Measurements from ENCODE around the gene RCOR2. TPM values are rescaled to one million over a fixed set of nuclear protein-coding genes. Genes with fewer than 3 reads are reported as not detected.

RCOR2 gene
- total RNA-seq, 2 experiments from 2014 or later, result 0.55 to 0.60 TPM

GRCh38 chr11:63904743-63905142 is 12.2 kb downstream of the RCOR2 start:
- Mint-ChIP-seq H3K9me3 (ENCODE audit: insufficient read depth) (no peaks in the 10 kb centered on the region), H3K27me3 (ENCODE audit: low read depth) (no peaks in the 10 kb centered on the region), H3K4me3 (no peak overlapping the region), H3K36me3 (ENCODE audit: low read depth) (peaks cover 56% of the 10 kb centered on the region), H3K27ac (no peak overlapping the region), H3K4me1 (ENCODE audit: low read depth) (peaks cover 1% of the 10 kb centered on the region)
- ChIA-PET CTCF (interaction anchor here (1.0 kb wide), 1 partner anchor 67 kb away, joined by 5 read pairs; no protein-coding TSS in a partner anchor), POLR2A (no interaction called here)
- DNase-seq (no peak), ATAC-seq (no peak)

GRCh38 chr11:63903884-63904283 is 13.1 kb downstream of the RCOR2 start:
- DNase-seq (no peak), ATAC-seq (no peak)
- Mint-ChIP-seq H3K4me1 (ENCODE audit: low read depth) (peaks cover 1% of the 10 kb centered on the region), H3K36me3 (ENCODE audit: low read depth) (peaks cover 63% of the 10 kb centered on the region), H3K4me3 (no peak overlapping the region), H3K9me3 (ENCODE audit: insufficient read depth) (no peaks in the 10 kb centered on the region), H3K27ac (peak overlapping the region; percentile 22), H3K27me3 (ENCODE audit: low read depth) (no peaks in the 10 kb centered on the region)
- ChIA-PET POLR2A (no interaction called here), CTCF (interaction anchor here (0.9 kb wide), 1 partner anchor 66 kb away, joined by 3 read pairs; no protein-coding TSS in a partner anchor)

GRCh38 chr11:63901660-63902059 is 15.3 kb downstream of the RCOR2 start:
- Mint-ChIP-seq H3K9me3 (ENCODE audit: insufficient read depth) (no peaks in the 10 kb centered on the region), H3K4me1 (ENCODE audit: low read depth) (peaks cover 4% of the 10 kb centered on the region), H3K4me3 (no peak overlapping the region), H3K27ac (peak overlapping the region; percentile 3), H3K36me3 (ENCODE audit: low read depth) (peaks cover 78% of the 10 kb centered on the region), H3K27me3 (ENCODE audit: low read depth) (no peaks in the 10 kb centered on the region)
- DNase-seq (no peak), ATAC-seq (peak; percentile 52)
- POLR2A ChIA-PET, result no interaction called here
- CTCF ChIA-PET, result interaction anchor here (2.8 kb wide), 1 partner anchor 64 kb away, joined by 34 read pairs; the partner anchor contains the start of gene MARK2

- Mint-ChIP-seq H3K36me3 (ENCODE audit: low read depth) (peaks cover 73% of the 10 kb centered on the region), H3K4me1 (ENCODE audit: low read depth) (peaks cover 18% of the 10 kb centered on the region), H3K27me3 (ENCODE audit: low read depth) (no peaks in the 10 kb centered on the region), H3K4me3 (no peak overlapping the region), H3K27ac (no peak overlapping the region), H3K9me3 (ENCODE audit: insufficient read depth) (no peaks in the 10 kb centered on the region)
- POLR2A ChIA-PET, result interaction anchor here (0.6 kb wide), 1 partner anchor 1034 kb away, joined by 3 read pairs; no protein-coding TSS in a partner anchor
- ATAC-seq (no peak), DNase-seq (no peak)
- CTCF ChIA-PET, result interaction anchor here (1.1 to 1.4 kb wide), 3 partner anchors 9 to 61 kb away, joined by 3 to 4 read pairs (median 3); no protein-coding TSS in a partner anchor
Observed at GRCh38 chr11:63897459-63898146, 19.4 kb downstream of the RCOR2 start.

- no peaks in the 10 kb centered on the region for H3K9me3 Mint-ChIP-seq (ENCODE audit: insufficient read depth)
- no peak for DNase-seq
- H3K4me1 Mint-ChIP-seq (ENCODE audit: low read depth), result peaks cover 32% of the 10 kb centered on the region
- no peak for ATAC-seq
- no peak overlapping the region for H3K27ac Mint-ChIP-seq
- peaks cover 75% of the 10 kb centered on the region for H3K36me3 Mint-ChIP-seq (ENCODE audit: low read depth)
- CTCF ChIA-PET, result no interaction called here
- H3K4me3 Mint-ChIP-seq, result no peak overlapping the region
- no peaks in the 10 kb centered on the region for H3K27me3 Mint-ChIP-seq (ENCODE audit: low read depth)
- POLR2A ChIA-PET, result no interaction called here
Observed at GRCh38 chr11:63896071-63896470, 20.9 kb downstream of the RCOR2 start.

- ATAC-seq, result no peak
- Mint-ChIP-seq H3K27ac (no peak overlapping the region), H3K9me3 (ENCODE audit: insufficient read depth) (no peaks in the 10 kb centered on the region), H3K36me3 (ENCODE audit: low read depth) (peaks cover 68% of the 10 kb centered on the region), H3K27me3 (ENCODE audit: low read depth) (no peaks in the 10 kb centered on the region), H3K4me1 (ENCODE audit: low read depth) (peaks cover 56% of the 10 kb centered on the region), H3K4me3 (no peak overlapping the region)
- ChIA-PET POLR2A (interaction anchor here (0.6 kb wide), 1 partner anchor 90 kb away, joined by 3 read pairs; no protein-coding TSS in a partner anchor), CTCF (interaction anchor here (0.9 to 13.1 kb wide), 4 partner anchors 24 to 56 kb away, joined by 3 to 111 read pairs (median 5); partner anchors contain the start of genes MARK2 and RCOR2)
- DNase-seq, result no peak
Observed at GRCh38 chr11:63893355-63893754, 23.6 kb downstream of the RCOR2 start.

GRCh38 chr11:63892228-63892627 is 24.7 kb downstream of the RCOR2 start:
- ChIA-PET POLR2A (interaction anchor here (0.6 to 1.0 kb wide), 2 partner anchors 25 to 125 kb away, joined by 3 read pairs; partner anchors contain the start of gene RCOR2), CTCF (interaction anchor here (0.7 to 13.1 kb wide), 6 partner anchors 14 to 413 kb away, joined by 3 to 111 read pairs (median 4); partner anchors contain the start of genes MARK2 and RCOR2)
- ATAC-seq, result no peak
- H3K4me1 Mint-ChIP-seq (ENCODE audit: low read depth), result peaks cover 66% of the 10 kb centered on the region
- no peaks in the 10 kb centered on the region for H3K27me3 Mint-ChIP-seq (ENCODE audit: low read depth)
- H3K9me3 Mint-ChIP-seq (ENCODE audit: insufficient read depth), result no peaks in the 10 kb centered on the region
- no peak for DNase-seq
- H3K36me3 Mint-ChIP-seq (ENCODE audit: low read depth), result peaks cover 58% of the 10 kb centered on the region
- no peak overlapping the region for H3K27ac Mint-ChIP-seq
- H3K4me3 Mint-ChIP-seq, result no peak overlapping the region

- H3K4me3 Mint-ChIP-seq, result peak overlapping the region; percentile 93
- CTCF ChIA-PET, result interaction anchor here (0.6 to 13.1 kb wide), 4 partner anchors 10 to 84 kb away, joined by 3 to 111 read pairs (median 3); partner anchors contain the start of genes COX8A and MARK2
Observed at GRCh38 chr11:63890368-63890767, 26.6 kb downstream of the RCOR2 start.

GRCh38 chr11:63889344-63889743 is 27.6 kb downstream of the RCOR2 start:
- Mint-ChIP-seq H3K4me1 (ENCODE audit: low read depth) (peaks cover 63% of the 10 kb centered on the region), H3K36me3 (ENCODE audit: low read depth) (peaks cover 45% of the 10 kb centered on the region)

More at GRCh38 chr11:63890368-63890767, 26.6 kb downstream of the RCOR2 start:
- ATAC-seq (no peak), DNase-seq (no peak)
- Mint-ChIP-seq H3K27me3 (ENCODE audit: low read depth) (no peaks in the 10 kb centered on the region), H3K4me1 (ENCODE audit: low read depth) (peaks cover 60% of the 10 kb centered on the region), H3K27ac (peak overlapping the region; percentile 53), H3K9me3 (ENCODE audit: insufficient read depth) (no peaks in the 10 kb centered on the region), H3K36me3 (ENCODE audit: low read depth) (peaks cover 44% of the 10 kb centered on the region)
- POLR2A ChIA-PET, result no interaction called here

GRCh38 chr11:63888170-63889086 is 28.5 kb downstream of the RCOR2 start:
- peak overlapping the region; percentile 93 for H3K4me3 Mint-ChIP-seq
- no peaks in the 10 kb centered on the region for H3K9me3 Mint-ChIP-seq (ENCODE audit: insufficient read depth)
- DNase-seq (peak; percentile 83), ATAC-seq (peak; percentile 85)
- H3K27me3 Mint-ChIP-seq (ENCODE audit: low read depth), result no peaks in the 10 kb centered on the region
- CTCF ChIA-PET, result interaction anchor here (0.6 to 13.1 kb wide), 12 partner anchors 11 to 85 kb away, joined by 3 to 111 read pairs (median 4); partner anchors contain the start of gene MARK2
- peak overlapping the region; percentile 94 for H3K27ac Mint-ChIP-seq
- peaks cover 72% of the 10 kb centered on the region for H3K4me1 Mint-ChIP-seq (ENCODE audit: low read depth)
- H3K36me3 Mint-ChIP-seq (ENCODE audit: low read depth), result peaks cover 40% of the 10 kb centered on the region
- POLR2A ChIA-PET, result interaction anchor here (1.3 kb wide), 1 partner anchor 23 kb away, joined by 3 read pairs; no protein-coding TSS in a partner anchor

More at GRCh38 chr11:63889344-63889743, 27.6 kb downstream of the RCOR2 start:
- ChIA-PET POLR2A (no interaction called here), CTCF (interaction anchor here (0.9 to 13.1 kb wide), 5 partner anchors 12 to 56 kb away, joined by 3 to 111 read pairs (median 5); partner anchors contain the start of gene MARK2)
- no peaks in the 10 kb centered on the region for H3K9me3 Mint-ChIP-seq (ENCODE audit: insufficient read depth)
- ATAC-seq (no peak), DNase-seq (no peak)
- H3K27me3 Mint-ChIP-seq (ENCODE audit: low read depth), result no peaks in the 10 kb centered on the region
- peak overlapping the region; percentile 94 for H3K27ac Mint-ChIP-seq
- H3K4me3 Mint-ChIP-seq, result peak overlapping the region; percentile 93

GRCh38 chr11:63887386-63887999 is 29.5 kb downstream of the RCOR2 start:
- H3K9me3 Mint-ChIP-seq (ENCODE audit: insufficient read depth), result no peaks in the 10 kb centered on the region
- peaks cover 79% of the 10 kb centered on the region for H3K4me1 Mint-ChIP-seq (ENCODE audit: low read depth)
- POLR2A ChIA-PET, result interaction anchor here (1.3 kb wide), 1 partner anchor 22 kb away, joined by 3 read pairs; no protein-coding TSS in a partner anchor
- peak overlapping the region; percentile 94 for H3K27ac Mint-ChIP-seq
- ATAC-seq (no peak), DNase-seq (no peak)
- CTCF ChIA-PET, result interaction anchor here (0.9 to 13.1 kb wide), 6 partner anchors 12 to 58 kb away, joined by 3 to 111 read pairs (median 4); partner anchors contain the start of gene MARK2
- H3K4me3 Mint-ChIP-seq, result peak overlapping the region; percentile 93
- H3K36me3 Mint-ChIP-seq (ENCODE audit: low read depth), result peaks cover 37% of the 10 kb centered on the region
- H3K27me3 Mint-ChIP-seq (ENCODE audit: low read depth), result no peaks in the 10 kb centered on the region

Measured in activated CD8-positive, alpha-beta T cell treated with anti-CD3 and anti-CD28 coated beads, Interleukin-2, amount 10 ng/mL, durations not matched to agents 7 days and 5 days (primary cell).